OCI-LY7 (cell line): ENCODE results near the gene USB1.

Experiments used
- EZH2phosphoT487 ChIP-seq: fragments of 200-600 bp; sonication (generic); IDR thresholded peaks from 2 replicates; pipeline ENCODE4 v1.6.1; 2018; ENCODE audit warnings: low read depth, borderline replicate concordance, mild to moderate bottlenecking, mixed run types, antibody characterized with exemption, low read length, moderate library complexity, mixed read lengths
- TF ChIP-seq, protein P1 (sequence below): fragments of 200-600 bp; sonication (generic); conservative IDR thresholded peaks from 2 replicates; pipeline ENCODE4 v1.5.1; 2014; ENCODE audit warnings: mild to moderate bottlenecking, antibody characterized with exemption, low read length, moderate library complexity, mixed read lengths

DNA sequence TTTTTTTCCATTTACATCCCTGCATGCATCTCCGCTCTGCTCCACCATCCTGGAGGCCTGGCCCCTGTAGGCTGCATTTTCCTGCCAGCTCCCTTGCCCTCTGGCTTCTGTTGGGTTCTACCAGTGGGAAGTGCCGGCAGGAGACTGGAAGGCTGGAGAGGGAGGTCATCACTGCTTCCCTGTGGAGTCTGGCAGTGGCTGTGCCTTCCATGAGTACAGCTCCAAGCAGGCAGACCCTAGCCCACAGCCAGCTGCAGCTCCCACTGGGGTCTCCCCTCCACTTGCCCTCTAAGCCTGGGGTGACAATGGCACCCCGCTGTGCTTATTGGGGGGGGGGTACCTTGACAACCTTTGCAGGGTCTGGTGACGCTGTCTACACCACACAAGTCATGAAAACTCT lies 61.6 kb downstream of the USB1 start:
- TF ChIP-seq, protein P1, sequence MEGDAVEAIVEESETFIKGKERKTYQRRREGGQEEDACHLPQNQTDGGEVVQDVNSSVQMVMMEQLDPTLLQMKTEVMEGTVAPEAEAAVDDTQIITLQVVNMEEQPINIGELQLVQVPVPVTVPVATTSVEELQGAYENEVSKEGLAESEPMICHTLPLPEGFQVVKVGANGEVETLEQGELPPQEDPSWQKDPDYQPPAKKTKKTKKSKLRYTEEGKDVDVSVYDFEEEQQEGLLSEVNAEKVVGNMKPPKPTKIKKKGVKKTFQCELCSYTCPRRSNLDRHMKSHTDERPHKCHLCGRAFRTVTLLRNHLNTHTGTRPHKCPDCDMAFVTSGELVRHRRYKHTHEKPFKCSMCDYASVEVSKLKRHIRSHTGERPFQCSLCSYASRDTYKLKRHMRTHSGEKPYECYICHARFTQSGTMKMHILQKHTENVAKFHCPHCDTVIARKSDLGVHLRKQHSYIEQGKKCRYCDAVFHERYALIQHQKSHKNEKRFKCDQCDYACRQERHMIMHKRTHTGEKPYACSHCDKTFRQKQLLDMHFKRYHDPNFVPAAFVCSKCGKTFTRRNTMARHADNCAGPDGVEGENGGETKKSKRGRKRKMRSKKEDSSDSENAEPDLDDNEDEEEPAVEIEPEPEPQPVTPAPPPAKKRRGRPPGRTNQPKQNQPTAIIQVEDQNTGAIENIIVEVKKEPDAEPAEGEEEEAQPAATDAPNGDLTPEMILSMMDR: no peak
- TF ChIP-seq EZH2phosphoT487: no peak
